ENCODE measurements around the gene SNAP23. TPM values are rescaled to one million over a fixed set of nuclear protein-coding genes. Genes with fewer than 3 reads are reported as not detected.

SNAP23 gene
- polyA plus RNA-seq: 9.2 and 10.6 TPM in 2 replicates

DNA sequence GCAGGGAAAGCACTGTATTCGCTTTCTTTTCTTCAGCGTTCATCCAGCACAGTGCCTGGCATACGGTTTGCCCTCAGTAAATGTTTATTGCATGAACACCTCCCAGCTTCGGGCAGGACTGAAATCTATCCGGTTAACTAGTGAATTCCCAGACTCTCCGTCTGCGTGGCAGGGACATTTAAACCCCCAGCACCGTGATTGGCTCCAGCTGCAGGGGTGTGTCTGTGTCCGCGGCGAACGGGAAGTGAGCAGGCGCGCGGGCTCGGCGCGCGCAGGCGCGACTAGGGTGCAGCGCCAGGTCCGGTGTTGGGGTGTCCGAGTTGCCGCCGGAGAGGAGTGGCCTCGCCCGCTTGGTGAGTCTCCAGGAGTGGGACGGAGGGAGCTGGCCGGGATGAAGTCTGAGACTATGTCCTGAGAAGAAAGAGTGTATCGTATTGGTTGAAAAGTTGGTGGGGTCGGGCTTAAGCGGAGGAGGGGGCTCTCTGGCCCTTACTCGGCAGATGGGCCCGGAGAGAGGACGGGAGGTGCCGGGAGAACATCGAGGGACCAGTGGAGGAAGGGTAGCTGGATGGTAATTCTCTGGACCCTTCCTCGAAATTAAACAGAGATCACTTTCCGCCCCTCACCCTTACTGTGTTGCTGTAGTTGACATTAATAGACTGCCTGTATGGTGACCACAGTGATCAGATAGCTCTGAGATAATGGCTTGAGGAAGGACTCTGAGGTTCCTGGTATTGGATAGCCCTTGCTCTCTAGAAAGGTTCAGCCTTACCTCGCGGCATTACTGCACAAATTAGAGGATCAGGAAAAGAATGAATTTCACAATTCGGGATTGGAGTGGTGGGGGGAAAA is at the start of gene SNAP23:
SNAP23 (plus strand) TSS at position 274 of the 852 bp plus-strand sequence. CDS start 16,213 bp downstream, outside the sequence.

DNA sequence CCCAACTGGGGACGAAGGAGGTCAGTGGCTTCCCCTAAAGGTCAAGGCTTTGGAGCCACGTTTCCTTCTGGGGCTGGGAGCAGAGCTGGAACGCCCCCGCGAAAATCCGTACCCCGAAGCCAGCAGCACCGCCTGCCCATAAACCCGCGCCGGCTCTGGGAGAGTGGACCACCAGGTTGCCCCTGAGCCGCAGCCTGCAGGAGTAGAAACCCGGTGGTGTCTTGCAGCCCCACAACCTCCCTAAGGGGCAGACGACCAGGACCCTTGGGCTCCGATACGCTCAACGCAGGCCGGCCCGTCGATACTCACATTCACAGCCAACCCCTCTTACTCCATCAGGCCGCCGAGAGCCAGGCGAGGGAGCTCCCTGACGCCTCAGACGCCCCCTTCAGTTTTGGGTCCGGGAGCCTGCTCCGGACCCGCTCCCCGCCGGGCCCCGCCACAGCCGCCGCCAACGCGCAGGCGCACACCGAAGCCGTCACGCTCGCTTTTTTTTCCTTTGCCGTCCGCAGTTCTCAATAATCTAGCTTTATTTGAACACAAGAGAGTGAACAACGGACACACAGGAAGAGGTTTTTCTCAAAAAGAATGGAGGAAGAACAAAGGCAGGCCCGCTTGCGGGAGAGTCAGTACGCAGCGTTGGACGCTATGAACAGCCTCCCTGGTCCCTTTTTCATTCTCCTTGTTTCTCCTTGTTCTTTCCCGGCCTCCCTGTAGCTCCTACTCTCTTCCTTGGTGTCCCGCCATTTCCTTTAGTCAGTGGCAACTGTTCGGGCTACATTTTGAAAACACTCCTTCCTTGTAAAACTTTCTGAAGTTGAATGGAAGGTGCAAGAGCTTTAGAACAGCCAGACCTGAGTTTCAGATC is 4.5 kb upstream of the SNAP23 start, which contains the start of gene ZNF106:
ZNF106 (minus strand) TSS at position 471 of the 868 bp plus-strand sequence. CDS start 18,852 bp downstream, outside the sequence.

DNA sequence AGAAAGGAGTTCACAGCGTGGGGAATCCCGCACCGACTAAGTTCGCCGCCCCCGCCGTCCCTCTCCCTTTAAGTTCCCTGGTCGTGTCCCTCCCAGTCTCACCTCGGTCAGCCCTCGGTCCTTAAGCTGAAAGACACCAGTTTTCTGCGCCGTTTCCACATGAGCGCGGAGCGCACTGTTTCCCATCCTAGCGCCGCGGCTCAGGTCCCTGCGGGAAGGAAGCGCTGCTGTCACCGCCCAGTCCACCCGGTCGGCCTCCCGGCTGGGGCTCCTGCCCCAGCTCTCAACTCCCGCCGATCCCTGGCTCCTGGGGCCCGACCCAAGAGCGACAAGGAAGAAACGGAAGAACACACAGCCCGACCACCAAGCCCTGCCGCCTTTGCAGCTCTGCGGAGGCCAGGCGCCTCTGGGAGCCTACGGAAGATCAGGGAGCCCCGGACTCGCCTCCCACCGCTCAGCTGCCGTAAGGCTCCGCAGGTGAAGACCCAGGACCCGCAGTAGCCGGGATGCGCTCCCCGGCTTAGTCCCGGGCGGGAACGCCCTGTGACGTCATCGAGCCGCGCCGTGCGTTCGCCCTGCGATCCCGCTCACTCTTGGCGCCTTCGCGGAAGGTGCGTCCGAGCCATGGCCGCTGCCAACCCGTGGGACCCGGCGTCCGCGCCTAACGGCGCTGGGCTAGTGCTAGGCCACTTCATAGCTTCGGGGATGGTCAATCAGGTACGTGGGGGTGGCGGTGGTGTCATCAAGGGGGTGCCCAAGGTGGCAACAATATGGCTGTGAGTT is 53.0 kb downstream of the SNAP23 start, which contains the start of the genes HAUS2 and LRRC57:
HAUS2 (plus strand) TSS at position 590 of the 783 bp plus-strand sequence; CDS start at position 625, 35 bp downstream.
LRRC57 (minus strand) TSS at position 545 of the 783 bp plus-strand sequence; CDS start at position 186, 359 bp downstream.

DNA sequence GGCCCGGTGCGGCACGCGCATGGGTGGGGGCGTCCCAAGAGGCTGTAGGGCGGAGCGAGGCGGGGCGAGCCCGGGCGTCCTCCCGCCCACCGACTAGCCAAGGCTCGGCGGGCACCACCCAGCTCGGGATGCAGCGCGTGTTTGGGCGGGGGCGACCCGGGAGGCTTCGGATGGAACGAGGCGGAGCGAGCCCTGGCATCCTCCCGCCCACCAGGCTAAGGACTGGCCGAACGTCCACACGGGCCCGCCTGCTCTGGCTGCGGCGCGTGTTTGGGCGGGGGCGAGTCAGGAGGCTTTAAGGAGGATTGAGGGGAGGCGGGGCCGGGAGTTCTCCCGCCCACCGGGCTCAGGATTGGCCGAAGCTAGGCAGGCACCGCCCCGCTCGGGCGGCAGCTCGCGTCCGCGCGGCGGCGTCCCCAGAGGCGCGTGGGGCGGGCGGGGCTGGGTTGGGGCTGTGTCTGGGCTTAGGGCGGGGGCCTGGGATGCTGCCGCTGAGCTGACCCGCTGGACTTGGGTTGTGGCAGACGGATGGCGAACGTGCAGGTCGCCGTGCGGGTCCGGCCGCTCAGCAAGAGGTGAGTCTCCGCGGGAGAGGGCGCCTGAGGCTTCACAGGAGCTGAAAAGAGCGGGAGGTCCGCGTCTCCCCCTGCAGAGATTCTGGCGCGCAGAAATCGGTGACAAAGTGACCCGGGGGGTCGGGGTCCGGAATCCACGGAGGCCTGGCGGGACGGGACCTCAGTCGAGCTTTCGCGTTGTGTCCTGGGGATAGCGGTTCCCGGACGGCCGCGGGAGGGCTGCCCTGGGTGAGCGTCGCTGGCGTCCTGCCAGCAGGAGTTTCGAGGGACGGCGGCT is 80.0 kb downstream of the SNAP23 start, which contains the start of gene STARD9:
STARD9 (plus strand) TSS at position 419 of the 852 bp plus-strand sequence; CDS start at position 529, 110 bp downstream.

Other genes starting within 250 kb of the SNAP23 start
- 3.2 and 6.6 TPM in 2 replicates for gene GANC, start 222.4 kb upstream of the SNAP23 start, polyA plus RNA-seq
- 23.1 and 38.6 TPM in 2 replicates for gene TMEM87A, start 222.2 kb upstream of the SNAP23 start, polyA plus RNA-seq
- gene CAPN3, start 136.1 kb upstream of the SNAP23 start, polyA plus RNA-seq: 1.1 and 1.5 TPM in 2 replicates
- gene ZNF106, start 4.5 kb upstream of the SNAP23 start, polyA plus RNA-seq: 20.3 and 28.7 TPM in 2 replicates
- 2.0 and 4.2 TPM in 2 replicates for gene LRRC57, start 53.2 kb downstream of the SNAP23 start, polyA plus RNA-seq
- 28.5 and 36.6 TPM in 2 replicates for gene HAUS2, start 53.2 kb downstream of the SNAP23 start, polyA plus RNA-seq
- 0.17 and 0.27 TPM in 2 replicates for gene STARD9, start 80.0 kb downstream of the SNAP23 start, polyA plus RNA-seq
- 0.27 and 2.2 TPM in 2 replicates for gene CDAN1, start 241.5 kb downstream of the SNAP23 start, polyA plus RNA-seq